Panc1 (cell line): ENCODE results near the gene LCE1B.

ENCODE experiments used
- POLR2AphosphoS5 ChIP-seq: IDR thresholded peaks from 2 replicates; pipeline ENCODE4 v1.6.1; 2012; ENCODE audit warnings: mild to moderate bottlenecking, low read depth, low read length, moderate library complexity
- SIN3A ChIP-seq: IDR thresholded peaks from 2 replicates; pipeline ENCODE4 v1.6.1; 2012; ENCODE audit warnings: low read depth, mild to moderate bottlenecking, low read length, moderate library complexity, borderline replicate concordance; ENCODE audit not compliant: insufficient read depth
- TCF7L2 ChIP-seq: IDR thresholded peaks from 2 replicates; pipeline ENCODE4 v1.6.1; 2011; ENCODE audit warnings: mild to moderate bottlenecking, low read depth, low read length, inconsistent platforms
- TF ChIP-seq, protein P1 (sequence below): fragments of 450-650 bp; IDR thresholded peaks from 2 replicates; pipeline ENCODE4 v1.5.1; 2017; ENCODE audit warnings: mild to moderate bottlenecking
- TF ChIP-seq, protein P2 (sequence below), 2 experiments: IDR thresholded peaks; 2 replicates each; pipeline ENCODE4 v1.6.1; 2011 to 2012; ENCODE audit warnings: low read depth in 2 of 2, control low read depth in 1 of 2, low read length in 1 of 2, mild to moderate bottlenecking in 1 of 2, moderate library complexity in 1 of 2; ENCODE audit not compliant: insufficient read depth in 1 of 2

GRCh38 chr1:152770411-152770810 lies 41.4 kb upstream of the LCE1B start:
- TF ChIP-seq POLR2AphosphoS5 (no peak), SIN3A (no peak), TCF7L2 (no peak)
- TF ChIP-seq, protein P1, sequence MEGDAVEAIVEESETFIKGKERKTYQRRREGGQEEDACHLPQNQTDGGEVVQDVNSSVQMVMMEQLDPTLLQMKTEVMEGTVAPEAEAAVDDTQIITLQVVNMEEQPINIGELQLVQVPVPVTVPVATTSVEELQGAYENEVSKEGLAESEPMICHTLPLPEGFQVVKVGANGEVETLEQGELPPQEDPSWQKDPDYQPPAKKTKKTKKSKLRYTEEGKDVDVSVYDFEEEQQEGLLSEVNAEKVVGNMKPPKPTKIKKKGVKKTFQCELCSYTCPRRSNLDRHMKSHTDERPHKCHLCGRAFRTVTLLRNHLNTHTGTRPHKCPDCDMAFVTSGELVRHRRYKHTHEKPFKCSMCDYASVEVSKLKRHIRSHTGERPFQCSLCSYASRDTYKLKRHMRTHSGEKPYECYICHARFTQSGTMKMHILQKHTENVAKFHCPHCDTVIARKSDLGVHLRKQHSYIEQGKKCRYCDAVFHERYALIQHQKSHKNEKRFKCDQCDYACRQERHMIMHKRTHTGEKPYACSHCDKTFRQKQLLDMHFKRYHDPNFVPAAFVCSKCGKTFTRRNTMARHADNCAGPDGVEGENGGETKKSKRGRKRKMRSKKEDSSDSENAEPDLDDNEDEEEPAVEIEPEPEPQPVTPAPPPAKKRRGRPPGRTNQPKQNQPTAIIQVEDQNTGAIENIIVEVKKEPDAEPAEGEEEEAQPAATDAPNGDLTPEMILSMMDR: no peak
- TF ChIP-seq, protein P2, sequence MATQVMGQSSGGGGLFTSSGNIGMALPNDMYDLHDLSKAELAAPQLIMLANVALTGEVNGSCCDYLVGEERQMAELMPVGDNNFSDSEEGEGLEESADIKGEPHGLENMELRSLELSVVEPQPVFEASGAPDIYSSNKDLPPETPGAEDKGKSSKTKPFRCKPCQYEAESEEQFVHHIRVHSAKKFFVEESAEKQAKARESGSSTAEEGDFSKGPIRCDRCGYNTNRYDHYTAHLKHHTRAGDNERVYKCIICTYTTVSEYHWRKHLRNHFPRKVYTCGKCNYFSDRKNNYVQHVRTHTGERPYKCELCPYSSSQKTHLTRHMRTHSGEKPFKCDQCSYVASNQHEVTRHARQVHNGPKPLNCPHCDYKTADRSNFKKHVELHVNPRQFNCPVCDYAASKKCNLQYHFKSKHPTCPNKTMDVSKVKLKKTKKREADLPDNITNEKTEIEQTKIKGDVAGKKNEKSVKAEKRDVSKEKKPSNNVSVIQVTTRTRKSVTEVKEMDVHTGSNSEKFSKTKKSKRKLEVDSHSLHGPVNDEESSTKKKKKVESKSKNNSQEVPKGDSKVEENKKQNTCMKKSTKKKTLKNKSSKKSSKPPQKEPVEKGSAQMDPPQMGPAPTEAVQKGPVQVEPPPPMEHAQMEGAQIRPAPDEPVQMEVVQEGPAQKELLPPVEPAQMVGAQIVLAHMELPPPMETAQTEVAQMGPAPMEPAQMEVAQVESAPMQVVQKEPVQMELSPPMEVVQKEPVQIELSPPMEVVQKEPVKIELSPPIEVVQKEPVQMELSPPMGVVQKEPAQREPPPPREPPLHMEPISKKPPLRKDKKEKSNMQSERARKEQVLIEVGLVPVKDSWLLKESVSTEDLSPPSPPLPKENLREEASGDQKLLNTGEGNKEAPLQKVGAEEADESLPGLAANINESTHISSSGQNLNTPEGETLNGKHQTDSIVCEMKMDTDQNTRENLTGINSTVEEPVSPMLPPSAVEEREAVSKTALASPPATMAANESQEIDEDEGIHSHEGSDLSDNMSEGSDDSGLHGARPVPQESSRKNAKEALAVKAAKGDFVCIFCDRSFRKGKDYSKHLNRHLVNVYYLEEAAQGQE (IDR thresholded peaks at IDR 0.05; ENCODE audit: insufficient read depth in 1 of 2, low read depth in 2 of 2, low read length in 1 of 2): no peak
